ENCODE results near the gene TANC1.

Gene TANC1

GRCh38 chr2:159204381-159205144 is 236.1 kb downstream of the TANC1 start:
- DNase-seq = no peak

GRCh38 chr2:159206736-159207380 is 238.4 kb downstream of the TANC1 start:
- DNase-seq = no peak

- DNase-seq = no peak
These were observed 240.0 kb downstream of the TANC1 start for GRCh38 chr2:159208438-159208837.

GRCh38 chr2:159209341-159210306 is 241.2 kb downstream of the TANC1 start:
- peak; percentile 24 for DNase-seq

- DNase-seq = no peak
These were observed 243.3 kb downstream of the TANC1 start for GRCh38 chr2:159211447-159212396.

GRCh38 chr2:159213296-159213695 is 244.9 kb downstream of the TANC1 start:
- DNase-seq = no peak

- no peak for DNase-seq
These were observed 246.0 kb downstream of the TANC1 start for GRCh38 chr2:159214325-159214865.

GRCh38 chr2:159215116-159215515 is 246.7 kb downstream of the TANC1 start:
- DNase-seq = no peak

- DNase-seq = no peak
These were observed 249.2 kb downstream of the TANC1 start for GRCh38 chr2:159217676-159218075.

- DNase-seq = no peak
These were observed 249.9 kb downstream of the TANC1 start for GRCh38 chr2:159218389-159218788.

GRCh38 chr2:159219394-159219998 is 251.1 kb downstream of the TANC1 start:
- DNase-seq = no peak

- DNase-seq = no peak
These were observed 255.8 kb downstream of the TANC1 start for GRCh38 chr2:159224061-159224813.

GRCh38 chr2:159225025-159226016 is 256.9 kb downstream of the TANC1 start:
- no peak for DNase-seq

- no peak for DNase-seq
These were observed 257.6 kb downstream of the TANC1 start for GRCh38 chr2:159226059-159226461.

GRCh38 chr2:159226608-159227385 is 258.4 kb downstream of the TANC1 start:
- DNase-seq = no peak

GRCh38 chr2:159227467-159227866 is 259.0 kb downstream of the TANC1 start:
- no peak for DNase-seq

GRCh38 chr2:159228081-159228581 is 259.7 kb downstream of the TANC1 start:
- no peak for DNase-seq

- DNase-seq = no peak
These were observed 261.2 kb downstream of the TANC1 start for GRCh38 chr2:159229476-159230144.

All from activated gamma-delta T cell (primary cell).